HL-60 (cell line): ENCODE data around the gene SLC22A16.

Experiments used
- DNase-seq, 2 experiments: peaks; one replicate each; pipeline ENCODE4 v3.0.0-alpha.2; 2010 to 2020; ENCODE audit warnings: low read depth in 1 of 2, low spot score in 1 of 2
- H3K27ac ChIP-seq: fragments of 250-450 bp; sonication (Bioruptor Pico); replicated peaks from 2 replicates; pipeline ENCODE4 v1.5.1; 2020; ENCODE audit warnings: mild to moderate bottlenecking, moderate library complexity
- H3K27me3 ChIP-seq: fragments of 250-450 bp; sonication (Bioruptor Pico); 2 replicates; pipeline ENCODE4 v1.5.1; 2021; ENCODE audit warnings: mild to moderate bottlenecking, moderate library complexity; ENCODE audit not compliant: insufficient read depth, poor library complexity, severe bottlenecking
- H3K4me3 ChIP-seq: replicated peaks from 2 replicates; pipeline ENCODE4 v1.5.1; 2011; ENCODE audit warnings: mild to moderate bottlenecking, control low read depth, low read length; ENCODE audit not compliant: insufficient read depth
- GABPA ChIP-seq: IDR thresholded peaks from 2 replicates; pipeline ENCODE4 v1.6.1; 2012; ENCODE audit warnings: low read depth
- POLR2AphosphoS5 ChIP-seq: IDR thresholded peaks from 2 replicates; pipeline ENCODE4 v1.6.1; 2012; ENCODE audit warnings: low read depth
- SPI1 ChIP-seq: IDR thresholded peaks from 2 replicates; pipeline ENCODE4 v1.6.1; 2012; ENCODE audit warnings: low read depth, mild to moderate bottlenecking, borderline replicate concordance
- TF ChIP-seq, protein P1 (sequence below): IDR thresholded peaks from 2 replicates; pipeline ENCODE4 v1.6.1; 2012; ENCODE audit warnings: low read depth; ENCODE audit not compliant: insufficient replicate concordance
- TF ChIP-seq, protein P2 (sequence below): IDR thresholded peaks from one replicate; pipeline ENCODE4 v1.5.1; 2011; ENCODE audit warnings: low read length, control low read depth, inconsistent platforms; ENCODE audit not compliant: insufficient read depth

The SLC22A16 gene

DNA sequence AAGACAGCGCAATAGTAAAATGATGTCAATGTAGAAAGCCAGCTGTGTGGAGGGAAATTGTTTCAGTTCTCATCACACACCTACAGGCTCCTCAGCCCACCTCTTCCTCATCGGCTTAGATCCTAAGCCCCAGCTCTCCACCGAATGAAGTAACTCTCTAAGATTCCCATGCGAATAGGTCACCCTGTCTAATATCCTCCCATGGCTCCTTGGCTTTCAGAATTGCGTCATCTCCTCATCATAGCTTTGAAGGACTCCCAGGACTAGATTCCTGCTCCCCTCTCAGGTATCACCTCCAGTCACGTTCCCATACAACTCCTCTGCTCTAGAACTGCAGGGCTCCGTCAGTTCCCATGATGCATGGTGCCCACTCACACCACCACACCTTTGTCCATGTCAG lies 16.2 kb upstream of the SLC22A16 start:
- TF ChIP-seq, protein P1, sequence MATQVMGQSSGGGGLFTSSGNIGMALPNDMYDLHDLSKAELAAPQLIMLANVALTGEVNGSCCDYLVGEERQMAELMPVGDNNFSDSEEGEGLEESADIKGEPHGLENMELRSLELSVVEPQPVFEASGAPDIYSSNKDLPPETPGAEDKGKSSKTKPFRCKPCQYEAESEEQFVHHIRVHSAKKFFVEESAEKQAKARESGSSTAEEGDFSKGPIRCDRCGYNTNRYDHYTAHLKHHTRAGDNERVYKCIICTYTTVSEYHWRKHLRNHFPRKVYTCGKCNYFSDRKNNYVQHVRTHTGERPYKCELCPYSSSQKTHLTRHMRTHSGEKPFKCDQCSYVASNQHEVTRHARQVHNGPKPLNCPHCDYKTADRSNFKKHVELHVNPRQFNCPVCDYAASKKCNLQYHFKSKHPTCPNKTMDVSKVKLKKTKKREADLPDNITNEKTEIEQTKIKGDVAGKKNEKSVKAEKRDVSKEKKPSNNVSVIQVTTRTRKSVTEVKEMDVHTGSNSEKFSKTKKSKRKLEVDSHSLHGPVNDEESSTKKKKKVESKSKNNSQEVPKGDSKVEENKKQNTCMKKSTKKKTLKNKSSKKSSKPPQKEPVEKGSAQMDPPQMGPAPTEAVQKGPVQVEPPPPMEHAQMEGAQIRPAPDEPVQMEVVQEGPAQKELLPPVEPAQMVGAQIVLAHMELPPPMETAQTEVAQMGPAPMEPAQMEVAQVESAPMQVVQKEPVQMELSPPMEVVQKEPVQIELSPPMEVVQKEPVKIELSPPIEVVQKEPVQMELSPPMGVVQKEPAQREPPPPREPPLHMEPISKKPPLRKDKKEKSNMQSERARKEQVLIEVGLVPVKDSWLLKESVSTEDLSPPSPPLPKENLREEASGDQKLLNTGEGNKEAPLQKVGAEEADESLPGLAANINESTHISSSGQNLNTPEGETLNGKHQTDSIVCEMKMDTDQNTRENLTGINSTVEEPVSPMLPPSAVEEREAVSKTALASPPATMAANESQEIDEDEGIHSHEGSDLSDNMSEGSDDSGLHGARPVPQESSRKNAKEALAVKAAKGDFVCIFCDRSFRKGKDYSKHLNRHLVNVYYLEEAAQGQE: no peak
- TF ChIP-seq, protein P2, sequence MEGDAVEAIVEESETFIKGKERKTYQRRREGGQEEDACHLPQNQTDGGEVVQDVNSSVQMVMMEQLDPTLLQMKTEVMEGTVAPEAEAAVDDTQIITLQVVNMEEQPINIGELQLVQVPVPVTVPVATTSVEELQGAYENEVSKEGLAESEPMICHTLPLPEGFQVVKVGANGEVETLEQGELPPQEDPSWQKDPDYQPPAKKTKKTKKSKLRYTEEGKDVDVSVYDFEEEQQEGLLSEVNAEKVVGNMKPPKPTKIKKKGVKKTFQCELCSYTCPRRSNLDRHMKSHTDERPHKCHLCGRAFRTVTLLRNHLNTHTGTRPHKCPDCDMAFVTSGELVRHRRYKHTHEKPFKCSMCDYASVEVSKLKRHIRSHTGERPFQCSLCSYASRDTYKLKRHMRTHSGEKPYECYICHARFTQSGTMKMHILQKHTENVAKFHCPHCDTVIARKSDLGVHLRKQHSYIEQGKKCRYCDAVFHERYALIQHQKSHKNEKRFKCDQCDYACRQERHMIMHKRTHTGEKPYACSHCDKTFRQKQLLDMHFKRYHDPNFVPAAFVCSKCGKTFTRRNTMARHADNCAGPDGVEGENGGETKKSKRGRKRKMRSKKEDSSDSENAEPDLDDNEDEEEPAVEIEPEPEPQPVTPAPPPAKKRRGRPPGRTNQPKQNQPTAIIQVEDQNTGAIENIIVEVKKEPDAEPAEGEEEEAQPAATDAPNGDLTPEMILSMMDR: no peak
- TF ChIP-seq POLR2AphosphoS5: no peak
- no peak for TF ChIP-seq GABPA
- H3K4me3 ChIP-seq: no peak overlapping the region
- DNase-seq: no peak
- H3K27me3 ChIP-seq: no peaks in the 10 kb centered on the region
- H3K27ac ChIP-seq: no peak overlapping the region

- DNase-seq: no peak
- no peak overlapping the region for H3K27ac ChIP-seq
Measured at GRCh38 chr6:110491644-110492317, 15.4 kb upstream of the SLC22A16 start.

DNA sequence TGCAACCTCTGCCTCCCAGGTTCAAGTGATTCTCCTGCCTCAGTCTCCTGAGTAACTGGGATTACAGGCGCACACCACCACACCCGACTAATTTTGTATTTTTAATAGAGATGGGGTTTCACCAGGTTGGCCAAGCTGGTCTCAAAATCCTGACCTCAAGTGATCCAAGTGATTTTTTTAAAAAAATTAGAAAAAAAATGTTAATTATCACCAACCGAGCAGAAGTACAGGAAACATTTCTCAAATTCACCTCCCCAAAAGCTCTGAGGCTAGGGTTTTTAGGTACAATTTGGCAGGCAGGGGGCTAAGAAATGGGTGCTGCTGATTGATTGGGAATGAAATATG lies 14.9 kb upstream of the SLC22A16 start:
- TF ChIP-seq POLR2AphosphoS5: no peak
- TF ChIP-seq GABPA: no peak
- no peak for TF ChIP-seq SPI1
- TF ChIP-seq, protein P1: no peak
- TF ChIP-seq, protein P2: no peak
- DNase-seq: no peak
- H3K4me3 ChIP-seq: no peak overlapping the region
- no peak overlapping the region for H3K27ac ChIP-seq
- no peaks in the 10 kb centered on the region for H3K27me3 ChIP-seq

More at GRCh38 chr6:110491644-110492317, 15.4 kb upstream of the SLC22A16 start:
- no peaks in the 10 kb centered on the region for H3K27me3 ChIP-seq
- H3K4me3 ChIP-seq: no peak overlapping the region
- TF ChIP-seq, protein P1: no peak
- TF ChIP-seq GABPA (no peak), SPI1 (no peak), POLR2AphosphoS5 (no peak)
- TF ChIP-seq, protein P2: no peak
